Stimulated activated CD8-positive, alpha-beta memory T cell treated with anti-CD3 and anti-CD28 coated beads, Interleukin-15, amount 100 ng/mL, for 24 hours (primary cell): ENCODE data around the gene CALM3.

Source experiments
- DNase-seq: peaks from one replicate; pipeline ENCODE4 v3.0.0-alpha.2; 2020; ENCODE audit warnings: low read depth

CALM3 gene

DNA sequence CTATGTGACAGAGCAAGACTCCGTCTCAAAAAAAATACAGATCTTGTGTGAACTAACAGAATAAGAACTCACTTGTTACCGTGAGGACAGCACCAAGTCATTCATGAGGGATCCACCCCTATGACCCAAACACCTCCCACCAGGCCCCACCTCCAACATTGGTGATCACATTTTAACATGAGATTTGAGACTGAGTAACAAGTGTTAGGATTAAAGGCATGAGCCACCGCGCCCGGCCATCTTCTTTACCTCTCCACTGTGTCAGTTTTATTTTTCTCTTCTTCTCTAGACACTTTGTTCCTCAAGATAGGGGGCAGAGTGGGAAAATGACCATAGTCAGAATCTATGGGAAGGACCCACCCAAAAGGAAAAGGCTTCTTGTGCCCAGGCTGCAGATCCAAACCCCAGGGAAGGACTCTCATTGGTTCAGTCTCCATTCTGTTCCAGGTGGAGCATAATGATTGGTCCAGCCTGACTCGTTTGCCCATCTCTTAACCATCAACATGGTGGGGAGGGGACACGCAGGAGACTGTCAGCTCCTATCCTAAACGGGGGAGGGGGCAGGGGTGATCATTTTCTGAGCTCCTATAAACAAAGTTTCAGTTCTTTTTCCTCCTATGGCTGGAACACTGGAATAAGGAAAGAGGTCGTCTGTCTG is 1.3 kb upstream of the CALM3 start:
- DNase-seq: no peak

DNA sequence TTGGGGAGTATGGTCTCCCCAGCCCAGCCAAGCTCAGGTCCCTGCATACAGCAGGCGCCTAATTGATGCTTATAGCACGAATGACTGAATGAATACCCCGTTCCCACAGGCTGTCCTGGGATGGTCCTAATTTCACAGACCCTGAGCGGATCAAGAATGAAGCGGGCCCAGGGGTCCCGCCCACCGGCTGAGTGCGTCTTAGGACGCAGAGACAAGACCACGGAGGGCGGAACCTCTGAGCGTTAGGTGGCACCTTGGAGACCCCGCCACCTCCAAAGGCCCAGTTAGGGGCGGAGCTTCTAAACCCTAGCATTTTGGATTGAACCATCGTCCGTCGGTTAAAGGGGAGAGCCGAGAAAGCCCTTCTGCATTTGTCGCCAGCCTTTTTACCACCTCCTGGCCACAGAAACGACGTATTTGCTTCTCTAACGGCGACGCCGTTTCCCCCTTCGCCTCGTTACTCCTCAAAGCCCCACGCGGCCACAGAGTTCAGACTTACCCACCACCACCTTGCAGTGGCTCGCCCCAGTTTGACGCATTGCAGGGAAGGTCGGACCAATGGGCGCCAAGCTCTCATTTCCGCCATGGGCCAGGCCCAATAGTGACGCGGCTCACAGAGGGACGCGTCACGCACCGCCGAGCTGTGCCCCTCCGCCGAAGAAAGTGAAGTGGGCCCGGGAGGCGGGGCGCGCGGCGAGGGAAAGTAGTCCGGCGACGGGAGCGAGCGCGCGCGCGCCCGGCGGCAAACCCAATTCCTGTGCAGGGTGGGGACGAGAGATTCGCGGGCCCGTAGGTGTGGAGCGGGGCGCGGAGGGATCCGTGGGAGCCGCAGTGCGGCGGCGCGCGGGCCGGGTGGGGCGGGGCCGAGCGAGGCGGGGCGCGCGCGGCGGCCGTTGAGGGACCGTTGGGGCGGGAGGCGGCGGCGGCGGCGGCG is 479 bp upstream of the CALM3 start:
- peak; percentile 95 for DNase-seq

DNA sequence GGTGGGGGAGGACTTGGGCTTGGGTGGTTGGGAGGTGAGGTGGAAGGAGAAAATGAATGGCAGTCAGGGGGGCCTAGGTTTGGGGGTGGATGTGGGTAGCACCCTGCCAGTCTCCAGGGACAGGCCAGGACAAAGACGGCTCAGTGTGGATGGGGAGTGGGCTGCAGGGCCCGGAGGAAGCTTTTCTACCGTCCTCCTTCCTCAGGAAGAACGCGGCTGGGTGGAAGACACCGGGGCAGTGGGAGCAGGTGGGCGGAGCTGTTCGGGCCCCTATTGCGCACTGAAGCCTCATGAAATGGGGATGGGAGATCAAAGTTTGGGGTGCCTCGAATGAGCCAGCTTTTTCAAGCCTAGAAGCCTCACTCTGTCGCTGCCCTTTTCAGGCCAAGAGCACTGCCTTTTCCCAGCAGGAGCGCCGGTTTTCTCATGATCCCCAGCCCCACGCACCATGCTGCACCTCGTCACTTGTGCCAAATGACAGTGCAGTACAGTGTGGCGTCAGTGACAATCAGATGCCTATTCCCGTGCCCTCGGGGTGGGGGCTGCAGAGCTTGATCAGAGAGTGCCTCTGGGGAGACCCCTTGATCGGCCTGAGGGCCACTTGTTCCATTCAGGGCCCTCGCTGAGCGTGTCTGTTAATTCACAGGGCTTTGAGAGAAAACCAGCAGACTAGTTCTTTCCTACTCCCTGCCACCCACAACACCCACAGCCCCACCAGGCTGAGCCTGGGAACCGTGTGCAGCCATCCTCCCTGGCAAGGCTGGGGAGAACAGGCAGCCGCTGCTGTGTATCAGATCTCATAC is 1.5 kb downstream of the CALM3 start:
- no peak for DNase-seq

DNA sequence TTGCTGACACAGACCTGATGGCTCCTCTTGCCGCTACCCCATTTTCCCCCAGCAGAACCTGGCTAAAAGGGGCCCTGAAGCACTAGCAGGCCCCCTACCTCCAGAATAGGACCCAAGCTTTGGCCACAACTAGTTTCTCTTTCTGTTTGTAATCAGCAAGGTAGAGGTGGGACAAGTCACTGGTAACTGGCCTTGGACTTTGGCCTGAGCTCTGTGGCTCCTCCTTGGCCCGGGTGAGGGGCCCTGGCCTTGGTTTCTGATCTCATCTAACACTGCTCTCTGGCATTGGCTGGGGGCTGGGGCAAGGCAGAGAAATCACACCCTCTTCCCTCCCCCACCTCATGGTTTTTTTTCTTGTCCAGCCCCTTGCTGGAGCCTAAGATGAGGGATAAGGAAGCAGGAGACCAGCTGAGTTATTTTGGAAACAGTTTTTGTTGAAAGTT is 2.1 kb downstream of the CALM3 start:
- no peak for DNase-seq

DNA sequence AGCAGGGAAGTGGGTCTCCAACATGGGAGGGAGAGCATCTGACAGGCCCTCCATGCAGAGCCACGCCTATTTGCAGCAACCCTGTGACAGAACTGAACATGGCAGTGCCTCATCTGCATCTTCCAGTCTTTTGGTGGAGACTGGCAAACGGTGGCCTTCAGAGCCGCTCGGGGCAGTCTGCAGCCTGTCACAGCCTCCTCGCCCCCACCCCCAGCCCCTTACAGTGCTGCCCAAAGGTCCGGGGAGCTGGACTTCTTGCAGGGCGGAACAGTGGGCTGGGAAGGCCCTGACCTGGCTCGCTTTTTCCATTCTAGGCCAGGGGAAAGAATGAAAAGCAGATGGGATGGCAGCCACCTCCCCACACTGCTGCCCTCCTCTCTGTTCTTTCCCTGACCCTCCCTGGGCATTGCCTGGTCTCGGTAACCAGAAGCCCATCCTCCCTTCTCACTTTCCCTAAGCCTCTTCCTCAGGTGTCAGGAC is 2.7 kb downstream of the CALM3 start:
- no peak for DNase-seq

DNA sequence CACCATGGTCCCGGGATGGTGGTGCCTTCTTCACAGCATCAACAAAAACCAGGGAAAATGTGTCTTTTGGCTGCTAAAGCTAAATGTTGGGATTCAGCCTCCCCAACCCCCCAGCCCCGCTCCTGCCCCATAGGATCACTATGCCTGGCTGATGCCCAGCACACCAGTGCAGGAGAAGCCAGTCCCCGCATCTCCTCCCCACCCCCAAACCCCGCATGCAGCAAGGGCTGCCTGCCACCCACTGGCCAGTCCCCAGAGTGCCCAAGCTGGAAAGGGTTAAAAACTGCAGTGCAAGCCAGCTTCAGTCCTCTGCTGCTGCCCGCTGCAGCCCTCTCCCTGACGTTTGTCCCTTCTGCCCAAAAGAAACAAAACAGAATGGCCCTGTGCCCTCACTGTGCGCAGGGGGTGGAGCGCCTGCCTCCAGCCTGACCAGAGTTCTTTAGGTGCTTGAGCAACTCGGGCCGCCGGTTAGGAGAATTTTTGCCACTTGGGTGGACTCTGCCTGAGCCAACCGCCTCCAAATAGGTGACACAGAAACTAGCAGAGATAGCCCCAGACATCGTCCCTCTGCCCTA is 3.7 kb downstream of the CALM3 start:
- DNase-seq: no peak

DNA sequence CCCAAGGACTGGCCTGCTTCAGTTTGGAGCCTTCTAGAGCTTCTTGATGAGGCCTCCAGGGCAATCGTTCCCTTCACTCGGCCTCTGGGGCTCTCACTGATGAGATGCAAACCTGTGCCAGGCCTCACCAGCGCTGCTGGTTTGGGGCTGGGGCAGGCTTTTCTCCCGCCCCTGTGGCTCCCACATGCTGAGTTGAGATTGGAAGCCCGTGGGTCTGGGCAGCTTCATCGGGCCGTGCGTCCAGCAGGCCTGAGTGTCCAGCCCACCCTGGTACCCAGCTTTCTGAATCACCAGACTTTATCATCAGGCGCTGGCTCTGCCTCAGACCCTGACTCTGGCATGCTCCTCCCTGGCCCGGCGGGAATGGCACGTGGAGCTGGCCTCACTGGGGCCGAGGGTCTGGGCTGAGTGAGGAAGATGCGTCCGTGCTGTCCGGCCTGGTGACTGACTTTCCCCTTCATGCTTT is 4.3 kb downstream of the CALM3 start:
- no peak for DNase-seq

DNA sequence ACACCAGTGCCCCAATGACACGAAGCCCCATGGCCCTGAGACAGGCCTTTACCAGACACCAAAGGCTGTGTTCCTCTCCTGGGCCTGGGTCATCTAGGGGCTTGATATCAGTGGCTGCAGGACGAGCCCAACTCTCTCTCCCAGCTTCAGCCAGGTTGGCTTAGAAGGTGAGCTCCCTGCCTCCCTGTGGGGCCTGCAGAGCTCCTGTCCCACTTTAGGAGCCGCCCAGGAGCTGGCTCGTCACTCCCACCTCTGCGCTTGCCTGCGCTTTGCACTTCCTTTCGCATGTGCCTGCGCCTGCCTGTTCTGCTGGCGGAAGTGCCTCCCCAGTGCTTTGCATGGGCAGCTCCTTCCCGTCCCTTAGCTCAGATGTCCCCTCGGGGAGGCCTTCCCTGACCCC is 4.9 kb downstream of the CALM3 start:
- DNase-seq: no peak

DNA sequence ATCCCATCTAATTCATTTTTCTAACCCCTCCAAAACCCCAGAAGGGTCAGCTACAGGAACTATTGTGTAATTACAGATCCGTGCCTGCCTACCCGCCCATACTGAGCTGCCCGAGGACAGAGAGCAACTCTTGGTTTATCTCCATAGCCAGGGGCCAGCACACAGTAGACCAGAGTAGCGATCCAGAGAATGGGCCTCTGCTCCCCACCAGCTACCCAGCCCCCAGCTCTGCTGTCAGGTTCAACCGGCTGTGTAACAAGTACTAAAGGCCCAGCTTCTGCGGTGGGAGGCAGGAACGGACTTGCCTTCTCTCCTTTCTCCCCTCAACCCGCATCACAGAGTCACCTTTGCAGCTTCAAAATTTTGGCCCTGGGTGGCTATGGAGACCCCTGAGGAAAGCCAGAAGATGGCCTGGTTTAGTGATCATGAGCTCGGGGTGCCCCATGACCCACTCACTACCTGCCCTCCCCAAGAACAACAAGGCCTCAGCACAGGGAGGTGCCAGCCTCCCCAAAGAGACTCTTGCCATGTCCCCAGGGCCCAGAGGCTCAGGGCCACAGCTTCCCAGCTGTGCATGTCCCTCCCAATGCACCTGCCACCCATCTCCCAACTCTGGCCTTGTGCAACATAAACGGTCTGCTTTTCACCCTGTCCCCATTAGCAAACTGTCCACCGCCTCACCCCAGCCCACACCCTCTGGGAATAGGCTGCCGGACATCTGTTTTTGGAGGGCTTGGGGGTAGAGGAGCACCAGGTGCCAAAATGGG is 5.7 kb downstream of the CALM3 start:
- DNase-seq: no peak

DNA sequence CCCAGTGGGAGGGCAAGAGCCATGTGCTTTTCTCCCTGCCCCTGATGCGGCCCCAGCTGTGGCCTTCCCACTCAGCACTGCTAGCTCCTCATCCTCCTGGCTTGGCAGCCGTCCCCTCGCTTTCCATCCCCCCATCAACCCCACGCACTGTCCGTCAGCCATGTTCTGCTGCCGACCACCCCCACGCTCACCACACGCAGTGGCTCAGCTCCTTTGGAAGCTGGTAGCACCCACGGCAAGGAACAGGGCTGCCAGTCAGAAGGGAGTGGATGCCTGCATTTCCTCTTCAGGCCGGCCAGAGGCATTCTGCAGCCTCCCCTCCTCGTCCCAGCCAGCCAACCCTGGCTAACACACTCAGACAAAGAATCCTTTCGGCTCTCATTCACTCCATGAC is 6.3 kb downstream of the CALM3 start:
- no peak for DNase-seq

DNA sequence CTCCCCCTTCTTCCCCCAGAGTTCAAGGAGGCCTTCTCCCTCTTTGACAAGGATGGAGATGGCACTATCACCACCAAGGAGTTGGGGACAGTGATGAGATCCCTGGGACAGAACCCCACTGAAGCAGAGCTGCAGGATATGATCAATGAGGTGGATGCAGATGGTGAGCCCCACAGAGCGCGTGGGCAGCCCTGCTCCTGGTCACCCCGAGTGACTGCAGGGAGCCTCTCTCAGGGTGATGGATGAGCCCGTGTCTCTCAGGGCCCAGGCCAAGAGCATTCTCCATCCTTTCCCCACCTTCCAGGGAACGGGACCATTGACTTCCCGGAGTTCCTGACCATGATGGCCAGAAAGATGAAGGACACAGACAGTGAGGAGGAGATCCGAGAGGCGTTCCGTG is 7.0 kb downstream of the CALM3 start:
- no peak for DNase-seq

DNA sequence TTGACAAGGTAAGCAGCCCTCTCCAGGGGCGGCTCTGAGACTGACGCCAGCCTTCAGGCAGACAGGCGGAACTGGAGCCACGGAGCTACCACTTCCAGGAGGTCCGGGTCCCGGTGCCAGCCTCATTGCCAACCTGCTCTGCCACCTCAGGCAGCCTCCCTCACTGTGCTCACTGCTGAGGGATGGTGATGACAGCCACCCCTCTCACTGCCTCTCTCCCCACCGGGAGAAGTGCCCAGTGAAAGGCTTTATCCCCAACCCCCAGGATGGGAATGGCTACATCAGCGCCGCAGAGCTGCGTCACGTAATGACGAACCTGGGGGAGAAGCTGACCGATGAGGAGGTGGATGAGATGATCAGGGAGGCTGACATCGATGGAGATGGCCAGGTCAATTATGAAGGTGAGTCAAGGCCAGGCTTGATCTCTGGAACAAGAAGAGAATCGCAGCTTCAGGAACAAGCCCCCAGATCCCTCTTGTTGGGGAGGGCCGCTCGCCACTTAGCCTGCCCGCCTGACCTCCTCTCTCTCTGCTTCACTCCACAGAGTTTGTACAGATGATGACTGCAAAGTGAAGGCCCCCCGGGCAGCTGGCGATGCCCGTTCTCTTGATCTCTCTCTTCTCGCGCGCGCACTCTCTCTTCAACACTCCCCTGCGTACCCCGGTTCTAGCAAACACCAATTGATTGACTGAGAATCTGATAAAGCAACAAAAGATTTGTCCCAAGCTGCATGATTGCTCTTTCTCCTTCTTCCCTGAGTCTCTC is 7.6 kb downstream of the CALM3 start:
- no peak for DNase-seq

DNA sequence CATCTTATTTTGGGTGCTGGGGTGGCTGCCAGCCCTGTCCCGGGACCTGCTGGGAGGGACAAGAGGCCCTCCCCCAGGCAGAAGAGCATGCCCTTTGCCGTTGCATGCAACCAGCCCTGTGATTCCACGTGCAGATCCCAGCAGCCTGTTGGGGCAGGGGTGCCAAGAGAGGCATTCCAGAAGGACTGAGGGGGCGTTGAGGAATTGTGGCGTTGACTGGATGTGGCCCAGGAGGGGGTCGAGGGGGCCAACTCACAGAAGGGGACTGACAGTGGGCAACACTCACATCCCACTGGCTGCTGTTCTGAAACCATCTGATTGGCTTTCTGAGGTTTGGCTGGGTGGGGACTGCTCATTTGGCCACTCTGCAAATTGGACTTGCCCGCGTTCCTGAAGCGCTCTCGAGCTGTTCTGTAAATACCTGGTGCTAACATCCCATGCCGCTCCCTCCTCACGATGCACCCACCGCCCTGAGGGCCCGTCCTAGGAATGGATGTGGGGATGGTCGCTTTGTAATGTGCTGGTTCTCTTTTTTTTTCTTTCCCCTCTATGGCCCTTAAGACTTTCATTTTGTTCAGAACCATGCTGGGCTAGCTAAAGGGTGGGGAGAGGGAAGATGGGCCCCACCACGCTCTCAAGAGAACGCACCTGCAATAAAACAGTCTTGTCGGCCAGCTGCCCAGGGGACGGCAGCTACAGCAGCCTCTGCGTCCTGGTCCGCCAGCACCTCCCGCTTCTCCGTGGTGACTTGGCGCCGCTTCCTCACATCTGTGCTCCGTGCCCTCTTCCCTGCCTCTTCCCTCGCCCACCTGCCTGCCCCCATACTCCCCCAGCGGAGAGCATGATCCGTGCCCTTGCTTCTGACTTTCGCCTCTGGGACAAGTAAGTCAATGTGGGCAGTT is 8.6 kb downstream of the CALM3 start:
- no peak for DNase-seq

DNA sequence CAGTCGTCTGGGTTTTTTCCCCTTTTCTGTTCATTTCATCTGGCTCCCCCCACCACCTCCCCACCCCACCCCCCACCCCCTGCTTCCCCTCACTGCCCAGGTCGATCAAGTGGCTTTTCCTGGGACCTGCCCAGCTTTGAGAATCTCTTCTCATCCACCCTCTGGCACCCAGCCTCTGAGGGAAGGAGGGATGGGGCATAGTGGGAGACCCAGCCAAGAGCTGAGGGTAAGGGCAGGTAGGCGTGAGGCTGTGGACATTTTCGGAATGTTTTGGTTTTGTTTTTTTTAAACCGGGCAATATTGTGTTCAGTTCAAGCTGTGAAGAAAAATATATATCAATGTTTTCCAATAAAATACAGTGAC is 9.3 kb downstream of the CALM3 start:
- no peak for DNase-seq

DNA sequence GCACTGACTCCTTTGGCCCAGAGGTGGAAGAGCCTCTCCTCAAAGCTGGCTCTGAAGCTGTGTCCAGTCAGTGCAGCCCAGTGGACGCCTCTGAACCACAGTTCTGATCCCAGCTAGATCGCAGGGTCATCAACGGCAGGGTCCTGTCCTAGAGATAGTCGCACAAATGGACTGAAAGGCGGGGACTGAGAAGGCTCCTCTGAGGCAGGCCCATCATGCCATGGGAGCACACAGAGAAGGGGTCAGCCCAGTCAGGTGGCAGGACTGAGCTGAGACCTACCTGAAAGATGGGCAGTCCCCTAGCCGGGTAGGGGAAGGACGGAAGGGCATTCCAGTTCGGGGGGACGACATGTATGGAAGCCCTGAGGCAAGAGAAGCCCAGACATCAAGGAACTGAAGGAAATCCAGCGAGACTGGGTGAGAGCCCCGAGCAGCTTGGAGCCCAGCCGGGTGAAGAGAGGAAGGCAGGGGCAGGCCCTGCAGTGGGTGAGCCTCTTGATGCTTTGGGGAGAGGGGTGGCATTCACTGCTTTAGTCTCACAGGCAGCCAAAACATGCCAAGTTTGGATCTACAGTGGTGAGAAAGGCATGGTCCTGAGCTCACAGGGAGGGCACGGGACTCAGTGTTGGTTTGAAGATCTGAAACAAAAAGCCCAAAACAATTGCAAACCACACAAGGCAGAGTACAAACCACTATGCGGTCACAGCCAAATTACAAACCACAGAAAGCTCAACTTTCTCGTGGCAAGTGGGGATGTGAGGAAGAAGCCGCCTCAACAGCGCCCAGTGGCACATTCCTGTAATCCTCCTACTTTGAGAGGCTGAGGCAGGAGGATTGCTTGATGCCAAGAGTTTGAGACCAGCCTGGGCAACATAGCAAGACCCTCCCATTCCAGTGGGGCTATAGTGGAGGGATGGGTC is 10.0 kb downstream of the CALM3 start:
- DNase-seq: no peak

DNA sequence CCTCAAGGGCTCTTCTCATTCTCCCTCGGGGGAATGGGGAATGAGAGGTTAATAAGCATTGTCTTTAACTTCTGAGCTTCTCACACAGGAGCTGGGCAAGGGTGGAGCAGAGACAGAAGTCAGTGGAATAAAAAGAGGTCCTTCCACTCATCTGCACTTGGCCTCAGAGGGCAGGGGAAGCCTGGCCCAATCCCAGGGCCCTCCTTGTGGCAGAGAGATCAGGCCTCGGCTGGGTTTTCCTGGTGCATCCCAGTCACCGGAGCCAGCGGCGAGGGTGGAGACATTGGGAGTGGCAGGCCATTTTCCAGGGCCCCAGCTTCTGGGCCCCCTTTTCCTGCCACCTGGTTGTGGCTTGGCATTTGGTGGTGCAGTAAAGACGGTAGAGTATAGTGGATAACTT is 10.6 kb downstream of the CALM3 start:
- no peak for DNase-seq

DNA sequence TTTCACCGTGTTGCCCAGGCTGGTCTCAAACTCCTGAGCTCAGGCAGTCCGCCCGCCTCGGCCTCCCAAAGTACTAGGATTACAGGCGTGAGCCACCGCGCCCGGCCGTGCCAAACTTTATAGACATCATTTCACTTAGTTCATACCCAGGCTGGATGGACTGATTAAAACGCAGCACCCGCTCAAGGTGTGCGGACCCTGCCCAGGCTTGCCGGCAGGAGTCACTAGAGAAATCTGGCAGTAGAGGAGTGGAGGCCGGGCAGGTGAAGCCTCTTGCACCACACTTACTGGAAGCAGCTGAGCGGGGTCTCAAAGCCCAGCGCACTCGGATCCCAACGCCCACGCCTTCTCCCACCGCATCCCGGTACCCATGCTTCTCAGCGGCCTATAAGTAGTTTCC is 12.4 kb downstream of the CALM3 start:
- DNase-seq: no peak

DNA sequence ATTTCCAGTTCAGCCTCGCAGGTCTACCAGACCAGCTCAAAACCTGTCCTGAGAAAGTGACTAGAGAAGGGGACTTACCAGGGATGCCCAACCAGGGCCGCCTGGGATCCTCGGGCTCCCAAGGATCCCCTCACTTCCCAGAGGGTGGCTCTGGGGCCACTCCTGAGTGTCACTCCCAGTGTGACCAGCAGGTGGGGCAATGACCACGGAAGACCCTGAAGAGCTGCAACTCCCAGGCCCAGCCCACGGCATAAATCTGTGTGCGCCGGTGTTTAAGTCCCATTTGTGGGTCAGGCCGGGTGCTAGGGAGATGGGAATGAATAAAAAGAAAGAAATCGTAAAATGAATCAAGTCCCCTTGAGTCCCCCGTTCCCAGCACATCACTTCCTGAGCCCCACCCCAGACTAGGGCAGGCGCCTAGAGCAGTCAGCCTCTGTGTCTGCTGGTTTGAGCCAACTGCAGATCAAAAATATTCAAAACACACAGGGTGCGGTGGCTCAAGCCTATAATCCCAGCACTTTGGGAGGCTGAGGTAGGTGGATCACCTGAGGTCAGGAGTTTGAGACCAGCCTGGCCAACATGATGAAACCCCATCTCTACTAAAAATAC is 13.1 kb downstream of the CALM3 start:
- peak; percentile 66 for DNase-seq
